Mammary epithelial cell (primary cell): Measurements from ENCODE around the gene PDCL3.

ENCODE experiments used
- EZH2 ChIP-seq: IDR thresholded peaks from 2 replicates; pipeline ENCODE4 v1.6.1; 2012; ENCODE audit warnings: low read length, inconsistent platforms, borderline replicate concordance
- TF ChIP-seq, protein P1 (sequence below), 2 donors: IDR thresholded peaks in 1 of 2; conservative IDR thresholded peaks in 1 of 2; 2 replicates each; pipeline ENCODE4 v1.5.1; 2011 to 2012; ENCODE audit warnings: inconsistent platforms in 2 of 2, low read length in 2 of 2, mild to moderate bottlenecking in 2 of 2, control low read depth in 1 of 2, low read depth in 1 of 2; ENCODE audit not compliant: insufficient read depth in 1 of 2; ENCODE audit errors: extremely low read depth in 1 of 2

DNA sequence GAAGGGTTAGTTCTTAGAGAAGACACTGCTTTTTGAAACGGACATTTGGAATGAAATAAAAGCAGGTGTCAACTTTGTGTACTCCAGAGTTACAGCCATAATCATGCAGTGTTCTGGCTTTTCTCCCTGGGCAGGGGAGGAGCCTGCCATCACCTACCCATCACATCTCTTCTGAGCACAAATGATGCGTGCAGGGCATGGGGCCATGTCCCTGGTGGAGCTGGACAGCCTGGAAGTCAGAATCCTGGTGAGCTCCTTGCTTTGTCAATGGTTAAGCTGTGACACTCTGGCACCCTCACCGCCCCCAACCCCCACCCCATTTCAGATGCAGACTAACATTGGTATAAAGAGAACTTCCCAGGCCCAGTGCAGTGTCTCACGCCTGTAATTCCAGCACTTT is 53.1 kb downstream of the PDCL3 start:
- TF ChIP-seq, protein P1, sequence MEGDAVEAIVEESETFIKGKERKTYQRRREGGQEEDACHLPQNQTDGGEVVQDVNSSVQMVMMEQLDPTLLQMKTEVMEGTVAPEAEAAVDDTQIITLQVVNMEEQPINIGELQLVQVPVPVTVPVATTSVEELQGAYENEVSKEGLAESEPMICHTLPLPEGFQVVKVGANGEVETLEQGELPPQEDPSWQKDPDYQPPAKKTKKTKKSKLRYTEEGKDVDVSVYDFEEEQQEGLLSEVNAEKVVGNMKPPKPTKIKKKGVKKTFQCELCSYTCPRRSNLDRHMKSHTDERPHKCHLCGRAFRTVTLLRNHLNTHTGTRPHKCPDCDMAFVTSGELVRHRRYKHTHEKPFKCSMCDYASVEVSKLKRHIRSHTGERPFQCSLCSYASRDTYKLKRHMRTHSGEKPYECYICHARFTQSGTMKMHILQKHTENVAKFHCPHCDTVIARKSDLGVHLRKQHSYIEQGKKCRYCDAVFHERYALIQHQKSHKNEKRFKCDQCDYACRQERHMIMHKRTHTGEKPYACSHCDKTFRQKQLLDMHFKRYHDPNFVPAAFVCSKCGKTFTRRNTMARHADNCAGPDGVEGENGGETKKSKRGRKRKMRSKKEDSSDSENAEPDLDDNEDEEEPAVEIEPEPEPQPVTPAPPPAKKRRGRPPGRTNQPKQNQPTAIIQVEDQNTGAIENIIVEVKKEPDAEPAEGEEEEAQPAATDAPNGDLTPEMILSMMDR (conservative IDR thresholded peaks at IDR 0.05 in 1 of 2, IDR thresholded peaks at IDR 0.05 in 1 of 2; ENCODE audit: extremely low read depth in 1 of 2, insufficient read depth in 1 of 2, low read depth in 1 of 2, low read length in 2 of 2), result no peak
- TF ChIP-seq EZH2, result no peak
